Middle frontal gyrus (tissue), 1 donor: Measurements from ENCODE around the gene ASPA.
"Not testable (repeated sequence)": the region's sequence is repeated elsewhere in the genome, so short reads cannot be mapped to it uniquely, and the experiment has no call there.

Source experiments
- DNase-seq: peaks from one replicate; pipeline ENCODE4 v3.0.0-alpha.2; 2015; ENCODE audit warnings: low spot score; ENCODE audit errors: extremely low spot score

ASPA gene

GRCh38 chr17:3475812-3476610 is at the start of gene ASPA:
TSS of gene ASPA (plus strand) at chr17:3475997. CDS start at chr17:3476160, 163 bp downstream.
- DNase-seq = no peak

GRCh38 chr17:3433215-3433614 is 42.6 kb upstream of the ASPA start:
- DNase-seq = not testable (repeated sequence)

- no peak for DNase-seq
Observed at GRCh38 chr17:3433741-3434140, 42.1 kb upstream of the ASPA start, which contains the start of gene OR1E2. TSS of gene OR1E2 (minus strand) at chr17:3433841. CDS start at chr17:3433841, 0 bp downstream.

GRCh38 chr17:3438368-3438767 is 37.4 kb upstream of the ASPA start:
- DNase-seq = no peak

- DNase-seq = no peak
Observed at GRCh38 chr17:3440451-3440850, 35.3 kb upstream of the ASPA start.

- no peak for DNase-seq
Observed at GRCh38 chr17:3447625-3448024, 28.2 kb upstream of the ASPA start.

- DNase-seq = no peak
Observed at GRCh38 chr17:3448059-3448665, 27.6 kb upstream of the ASPA start.

GRCh38 chr17:3466355-3466754 is 9.4 kb upstream of the ASPA start:
- DNase-seq = not testable (repeated sequence)

- no peak for DNase-seq
Observed at GRCh38 chr17:3469529-3469928, 6.3 kb upstream of the ASPA start.

GRCh38 chr17:3471599-3471998 is 4.2 kb upstream of the ASPA start, which contains the start of gene SPATA22:
TSS of gene SPATA22 (minus strand) at chr17:3471819. CDS start at chr17:3469325, 2,494 bp downstream.
- DNase-seq = no peak

- no peak for DNase-seq
Observed at GRCh38 chr17:3472137-3472536, 3.7 kb upstream of the ASPA start.

- DNase-seq = no peak
Observed at GRCh38 chr17:3474212-3474611, 1.6 kb upstream of the ASPA start.

- DNase-seq = no peak
Observed at GRCh38 chr17:3475251-3475685, 529 bp upstream of the ASPA start.

- DNase-seq = no peak
Observed at GRCh38 chr17:3479988-3480387, 4.2 kb downstream of the ASPA start.

GRCh38 chr17:3482852-3483251 is 7.1 kb downstream of the ASPA start:
- no peak for DNase-seq

GRCh38 chr17:3485481-3486068 is 9.8 kb downstream of the ASPA start:
- DNase-seq = no peak

- no peak for DNase-seq
Observed at GRCh38 chr17:3497101-3497500, 21.3 kb downstream of the ASPA start.

GRCh38 chr17:3501344-3501743 is 25.5 kb downstream of the ASPA start:
- no peak for DNase-seq

GRCh38 chr17:3502466-3502865 is 26.7 kb downstream of the ASPA start:
- DNase-seq = peak; percentile 57

- no peak for DNase-seq
Observed at GRCh38 chr17:3503285-3503684, 27.5 kb downstream of the ASPA start.

GRCh38 chr17:3505008-3505407 is 29.2 kb downstream of the ASPA start:
- DNase-seq = no peak

- DNase-seq = no peak
Observed at GRCh38 chr17:3506054-3506453, 30.3 kb downstream of the ASPA start.
